Prostate gland (tissue), 2 donors: ENCODE measurements around the gene NLGN3. TPM values are rescaled to one million over a fixed set of nuclear protein-coding genes. Genes with fewer than 3 reads are reported as not detected.

Experiments
- DNase-seq: peaks from one replicate; pipeline ENCODE4 v3.0.0-alpha.2; 2019; ENCODE audit warnings: low spot score
- H3K27ac ChIP-seq, 2 donors: fragments of 200-600 bp; sonication (generic); 2 replicates each; pipeline ENCODE4 v1.5.1; 2017 to 2019
- H3K27me3 ChIP-seq: fragments of 200-600 bp; sonication (generic); replicated peaks from 2 replicates; pipeline ENCODE4 v1.5.1; 2019; ENCODE audit not compliant: insufficient read depth
- H3K36me3 ChIP-seq, 2 donors: fragments of 200-600 bp; sonication (generic); 1 replicate in 1 of 2; 2 replicates in 1 of 2; pipeline versions ENCODE4 v1.5.1 to v1.8.1; 2017 to 2019
- H3K4me1 ChIP-seq: fragments of 200-600 bp; sonication (generic); replicated peaks from 2 replicates; pipeline ENCODE4 v1.5.1; 2019
- H3K4me3 ChIP-seq, 2 donors: fragments of 200-600 bp; sonication (generic); 2 replicates each; pipeline ENCODE4 v1.5.1; 2017 to 2019
- H3K9me3 ChIP-seq: fragments of 200-600 bp; sonication (generic); 2 replicates; pipeline ENCODE4 v1.5.1; 2017
- POLR2A ChIP-seq: fragments of 450-650 bp; IDR thresholded peaks from one replicate; pipeline ENCODE4 v1.6.1; 2016; ENCODE audit warnings: antibody characterized with exemption, mild to moderate bottlenecking
- POLR2AphosphoS5 ChIP-seq: sonication (generic); formaldehyde crosslinking; IDR thresholded peaks from one replicate; pipeline ENCODE4 v1.6.1; 2017; ENCODE audit warnings: antibody characterized with exemption
- WGBS: methylation state at CpG from one replicate; pipeline ENCODE4 v1.1.5; 2018; 5-methylcytosine and 5-hydroxymethylcytosine counted together
- intact Hi-C: fragments of 100-400 bp; cut with DNase I; formaldehyde crosslinking; loops from one replicate; pipeline ENCODE4 v1.14.2; 2022
- total RNA-seq, 2 donors: library from RNA; depleted of rRNA; stranded (reverse); fragments of >200 nt; gene quantifications; one replicate each; pipeline ENCODE4 v1.1.0, GENCODE V29; 2016
- TF ChIP-seq, protein P1 (sequence below), 4 experiments: fragments of 200-600 bp in 2 of 4; fragments of 450-650 bp in 2 of 4; sonication (generic) in 2 of 4; IDR thresholded peaks; 1 replicate in 3 of 4; 2 replicates in 1 of 4; pipeline ENCODE4 v1.5.1; 2016 to 2019; ENCODE audit warnings: antibody characterized with exemption in 4 of 4, mild to moderate bottlenecking in 2 of 4, moderate library complexity in 2 of 4

NLGN3 gene
- 1 to 10 TPM; 1.4 to 9.4 TPM for total RNA-seq

DNA sequence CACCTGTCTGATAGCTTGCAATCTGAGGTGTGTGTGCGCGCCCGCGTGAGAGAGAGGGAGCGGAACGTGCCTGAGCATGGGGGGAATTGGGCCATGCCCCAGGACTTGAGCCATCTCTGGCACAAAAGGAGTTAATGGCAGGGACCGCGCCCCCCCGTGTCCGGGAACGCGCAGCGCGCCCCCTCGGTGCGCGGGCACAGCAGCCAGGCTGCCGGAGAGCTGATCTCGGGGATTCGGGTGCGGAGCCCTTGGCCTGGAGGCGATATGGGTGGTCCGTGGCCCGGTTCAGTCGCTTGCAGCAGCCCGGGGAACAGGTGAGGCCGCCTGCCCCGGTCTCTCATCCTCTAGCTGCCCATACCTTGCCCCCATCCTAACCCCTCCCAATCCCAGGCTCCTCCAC is at the start of gene NLGN3:
Gene NLGN3 (plus strand): TSS at position 191 of the 400 bp plus-strand sequence. CDS start 2,909 bp downstream, outside the sequence.
- H3K4me3 ChIP-seq: peak within 1 kb of the TSS in 1 of 2 donors; percentile 5
- TF ChIP-seq, protein P1, sequence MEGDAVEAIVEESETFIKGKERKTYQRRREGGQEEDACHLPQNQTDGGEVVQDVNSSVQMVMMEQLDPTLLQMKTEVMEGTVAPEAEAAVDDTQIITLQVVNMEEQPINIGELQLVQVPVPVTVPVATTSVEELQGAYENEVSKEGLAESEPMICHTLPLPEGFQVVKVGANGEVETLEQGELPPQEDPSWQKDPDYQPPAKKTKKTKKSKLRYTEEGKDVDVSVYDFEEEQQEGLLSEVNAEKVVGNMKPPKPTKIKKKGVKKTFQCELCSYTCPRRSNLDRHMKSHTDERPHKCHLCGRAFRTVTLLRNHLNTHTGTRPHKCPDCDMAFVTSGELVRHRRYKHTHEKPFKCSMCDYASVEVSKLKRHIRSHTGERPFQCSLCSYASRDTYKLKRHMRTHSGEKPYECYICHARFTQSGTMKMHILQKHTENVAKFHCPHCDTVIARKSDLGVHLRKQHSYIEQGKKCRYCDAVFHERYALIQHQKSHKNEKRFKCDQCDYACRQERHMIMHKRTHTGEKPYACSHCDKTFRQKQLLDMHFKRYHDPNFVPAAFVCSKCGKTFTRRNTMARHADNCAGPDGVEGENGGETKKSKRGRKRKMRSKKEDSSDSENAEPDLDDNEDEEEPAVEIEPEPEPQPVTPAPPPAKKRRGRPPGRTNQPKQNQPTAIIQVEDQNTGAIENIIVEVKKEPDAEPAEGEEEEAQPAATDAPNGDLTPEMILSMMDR (IDR thresholded peaks at IDR 0.05): no peak
- no peak for TF ChIP-seq POLR2AphosphoS5
- no peak for TF ChIP-seq POLR2A
- no peaks in the 10 kb centered on the region for H3K36me3 ChIP-seq
- WGBS: under 1% methylated on average over 15 of the region's 28 CpGs
- no peaks in the 10 kb centered on the region for H3K4me1 ChIP-seq
- H3K27me3 ChIP-seq: no peaks in the 10 kb centered on the region
- H3K27ac ChIP-seq: no peak within 1 kb of the TSS
- intact Hi-C loops: loop anchor here (2.0 kb wide), 1 partner anchor 34 kb away; no protein-coding TSS in a partner anchor
- DNase-seq: no peak
- H3K9me3 ChIP-seq: no peaks in the 10 kb centered on the region

DNA sequence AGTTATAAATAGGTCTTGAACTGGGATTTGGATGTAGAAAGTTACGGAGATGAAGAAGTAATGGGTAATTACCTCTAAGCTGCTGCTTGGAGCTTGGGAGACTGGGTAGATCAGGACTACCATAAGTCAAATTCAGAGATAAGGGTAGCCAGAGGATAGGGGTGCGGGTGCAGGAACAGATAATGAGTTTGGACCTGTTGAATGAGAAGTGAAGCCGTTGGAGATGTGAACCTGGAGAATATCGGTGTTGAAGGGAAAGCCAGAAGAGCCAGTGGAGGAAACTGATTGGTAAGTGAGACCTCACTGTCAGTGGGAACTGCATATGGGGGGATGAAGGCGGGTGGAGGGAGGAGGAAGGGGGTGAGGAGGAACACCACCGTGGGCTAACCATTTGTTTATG is 49.6 kb upstream of the NLGN3 start:
- Histone ChIP-seq H3K9me3 (no peaks in the 10 kb centered on the region), H3K27ac (no peak overlapping the region), H3K36me3 (no peaks in the 10 kb centered on the region), H3K4me3 (peak overlapping the region; percentile 43 to 47), H3K27me3 (no peaks in the 10 kb centered on the region), H3K4me1 (no peaks in the 10 kb centered on the region)
- TF ChIP-seq POLR2AphosphoS5 (no peak), POLR2A (no peak)
- TF ChIP-seq, protein P1 (IDR thresholded peaks at IDR 0.05): no peak
- intact Hi-C loops: loop anchor here (5.0 kb wide), 1 partner anchor 87 kb away; no protein-coding TSS in a partner anchor
- DNase-seq: no peak
- WGBS: 32% methylated on average over 6 of the region's 6 CpGs

DNA sequence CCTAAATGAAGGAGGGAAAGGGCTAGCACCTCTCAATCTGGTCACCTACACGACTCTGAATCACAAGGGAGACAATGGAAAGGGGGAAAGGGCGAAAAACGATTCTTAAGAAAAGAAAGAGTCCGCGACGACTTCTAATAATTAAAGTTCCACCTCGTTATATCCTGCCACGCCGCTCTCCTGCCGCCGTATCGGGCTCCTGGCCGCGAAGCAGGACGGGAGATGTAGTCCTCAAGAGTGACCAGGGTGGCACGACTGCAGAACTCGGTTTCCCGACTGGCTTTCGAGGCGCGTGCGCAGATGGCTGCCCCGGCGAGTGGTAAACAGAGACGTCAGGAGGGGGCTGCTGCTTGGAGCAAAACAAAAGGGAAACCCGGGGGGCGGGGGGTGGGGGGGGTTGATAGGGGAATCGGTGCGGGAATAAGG is 49.1 kb upstream of the NLGN3 start, which contains the start of gene FOXO4:
Gene FOXO4 (plus strand): TSS at position 297 of the 426 bp plus-strand sequence. CDS start 678 bp downstream, outside the sequence.
- Histone ChIP-seq H3K9me3 (no peaks in the 10 kb centered on the region), H3K27ac (peak within 1 kb of the TSS; percentile 75), H3K36me3 (no peaks in the 10 kb centered on the region), H3K27me3 (no peaks in the 10 kb centered on the region), H3K4me1 (no peaks in the 10 kb centered on the region), H3K4me3 (peak within 1 kb of the TSS; percentile 43 to 47)
- TF ChIP-seq POLR2A (no peak), POLR2AphosphoS5 (peak; percentile 75)
- DNase-seq: peak; percentile 90
- intact Hi-C loops: loop anchor here (5.0 kb wide), 1 partner anchor 87 kb away; no protein-coding TSS in a partner anchor
- under 1% methylated on average over 29 of the region's 29 CpGs for WGBS

DNA sequence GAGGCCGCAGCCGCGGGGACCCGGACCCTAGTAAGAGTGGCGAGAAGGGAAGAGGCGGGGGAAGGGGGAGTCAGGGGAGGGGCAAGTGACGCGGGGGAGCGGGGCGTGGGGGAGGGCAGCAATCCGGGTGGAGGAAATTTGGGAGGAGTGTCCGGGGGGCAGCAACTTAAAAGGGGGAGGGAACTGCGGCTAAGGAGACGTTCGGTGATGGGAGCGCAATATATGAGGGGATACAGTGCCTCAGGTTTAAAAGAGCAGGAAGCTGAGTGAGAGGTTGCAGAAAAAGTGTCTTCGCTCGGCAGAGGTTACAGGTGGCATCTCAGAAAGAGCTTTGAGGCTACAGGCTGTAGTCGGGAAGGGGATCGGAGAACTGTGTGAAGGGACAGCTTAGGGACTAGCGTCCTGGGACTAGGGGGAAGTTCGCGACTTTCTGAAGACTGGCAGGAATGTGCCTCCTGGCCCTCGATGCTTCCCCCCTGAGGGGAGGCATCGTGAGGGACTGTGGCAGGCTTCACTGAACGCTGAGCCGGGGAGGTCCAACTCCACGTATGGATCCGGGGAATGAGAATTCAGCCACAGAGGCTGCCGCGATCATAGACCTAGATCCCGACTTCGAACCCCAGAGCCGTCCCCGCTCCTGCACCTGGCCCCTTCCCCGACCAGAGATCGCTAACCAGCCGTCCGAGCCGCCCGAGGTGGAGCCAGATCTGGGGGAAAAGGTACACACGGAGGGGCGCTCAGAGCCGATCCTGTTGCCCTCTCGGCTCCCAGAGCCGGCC is 48.5 kb upstream of the NLGN3 start:
- Histone ChIP-seq H3K36me3 (no peaks in the 10 kb centered on the region), H3K27ac (peak overlapping the region; percentile 75), H3K9me3 (no peaks in the 10 kb centered on the region), H3K27me3 (no peaks in the 10 kb centered on the region), H3K4me3 (peak overlapping the region; percentile 43 to 47), H3K4me1 (no peaks in the 10 kb centered on the region)
- TF ChIP-seq POLR2A (peak; percentile 61), POLR2AphosphoS5 (no peak)
- TF ChIP-seq, protein P1 (IDR thresholded peaks at IDR 0.05): no peak
- intact Hi-C loops: loop anchor here (5.0 kb wide), 1 partner anchor 86 kb away; no protein-coding TSS in a partner anchor
- 0% methylated on average over 16 of the region's 46 CpGs for WGBS
- DNase-seq: peak; percentile 55

DNA sequence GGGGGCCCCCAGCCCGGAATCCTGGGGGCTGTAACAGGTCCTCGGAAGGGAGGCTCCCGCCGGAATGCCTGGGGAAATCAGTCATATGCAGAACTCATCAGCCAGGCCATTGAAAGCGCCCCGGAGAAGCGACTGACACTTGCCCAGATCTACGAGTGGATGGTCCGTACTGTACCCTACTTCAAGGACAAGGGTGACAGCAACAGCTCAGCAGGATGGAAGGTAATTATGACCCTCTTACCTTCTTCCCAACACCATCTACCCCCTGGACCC is 47.9 kb upstream of the NLGN3 start:
- WGBS: no CpG with 5 or more reads among the region's 9 CpGs
- H3K4me1 ChIP-seq: no peaks in the 10 kb centered on the region
- no peak for DNase-seq
- intact Hi-C loops: loop anchor here (5.0 kb wide), 1 partner anchor 86 kb away; no protein-coding TSS in a partner anchor
- no peaks in the 10 kb centered on the region for H3K9me3 ChIP-seq
- TF ChIP-seq POLR2A (no peak), POLR2AphosphoS5 (no peak)
- TF ChIP-seq, protein P1 (IDR thresholded peaks at IDR 0.05): no peak
- H3K4me3 ChIP-seq: peak overlapping the region; percentile 43 to 47
- no peaks in the 10 kb centered on the region for H3K36me3 ChIP-seq
- no peaks in the 10 kb centered on the region for H3K27me3 ChIP-seq
- H3K27ac ChIP-seq: peak overlapping the region; percentile 75
